GM10266 (cell line): ENCODE results near the gene GGT6.

Source experiments
- DNase-seq: peaks from one replicate; pipeline ENCODE4 v3.0.0; 2012; ENCODE audit errors: extremely low spot score
- TF ChIP-seq, protein P1 (sequence below): IDR thresholded peaks from 2 replicates; pipeline ENCODE4 v1.5.1; 2012; ENCODE audit warnings: mild to moderate bottlenecking, low read depth; ENCODE audit not compliant: control insufficient read depth, insufficient read depth; ENCODE audit errors: missing control alignments

GGT6 gene

DNA sequence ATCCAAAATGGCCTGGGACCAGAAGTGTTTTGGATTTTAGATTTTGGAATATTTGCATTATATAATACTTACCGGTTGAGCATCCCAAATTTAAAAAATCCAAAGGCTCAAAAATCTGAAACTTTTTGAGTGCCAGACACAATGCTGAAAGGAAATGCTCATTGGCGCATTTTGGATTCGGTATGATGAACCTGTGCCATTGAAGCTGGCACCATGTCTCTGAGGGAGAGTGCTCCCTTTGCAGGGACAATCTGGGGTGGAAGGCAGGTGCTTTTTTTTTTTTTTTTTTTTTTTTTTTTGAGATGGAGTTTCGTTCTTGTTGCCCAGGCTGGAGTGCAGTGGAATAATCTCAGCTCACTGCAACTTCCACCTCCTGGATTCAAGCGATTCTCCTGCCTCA is 41.7 kb upstream of the GGT6 start:
- TF ChIP-seq, protein P1, sequence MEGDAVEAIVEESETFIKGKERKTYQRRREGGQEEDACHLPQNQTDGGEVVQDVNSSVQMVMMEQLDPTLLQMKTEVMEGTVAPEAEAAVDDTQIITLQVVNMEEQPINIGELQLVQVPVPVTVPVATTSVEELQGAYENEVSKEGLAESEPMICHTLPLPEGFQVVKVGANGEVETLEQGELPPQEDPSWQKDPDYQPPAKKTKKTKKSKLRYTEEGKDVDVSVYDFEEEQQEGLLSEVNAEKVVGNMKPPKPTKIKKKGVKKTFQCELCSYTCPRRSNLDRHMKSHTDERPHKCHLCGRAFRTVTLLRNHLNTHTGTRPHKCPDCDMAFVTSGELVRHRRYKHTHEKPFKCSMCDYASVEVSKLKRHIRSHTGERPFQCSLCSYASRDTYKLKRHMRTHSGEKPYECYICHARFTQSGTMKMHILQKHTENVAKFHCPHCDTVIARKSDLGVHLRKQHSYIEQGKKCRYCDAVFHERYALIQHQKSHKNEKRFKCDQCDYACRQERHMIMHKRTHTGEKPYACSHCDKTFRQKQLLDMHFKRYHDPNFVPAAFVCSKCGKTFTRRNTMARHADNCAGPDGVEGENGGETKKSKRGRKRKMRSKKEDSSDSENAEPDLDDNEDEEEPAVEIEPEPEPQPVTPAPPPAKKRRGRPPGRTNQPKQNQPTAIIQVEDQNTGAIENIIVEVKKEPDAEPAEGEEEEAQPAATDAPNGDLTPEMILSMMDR: no peak
- DNase-seq: no peak

DNA sequence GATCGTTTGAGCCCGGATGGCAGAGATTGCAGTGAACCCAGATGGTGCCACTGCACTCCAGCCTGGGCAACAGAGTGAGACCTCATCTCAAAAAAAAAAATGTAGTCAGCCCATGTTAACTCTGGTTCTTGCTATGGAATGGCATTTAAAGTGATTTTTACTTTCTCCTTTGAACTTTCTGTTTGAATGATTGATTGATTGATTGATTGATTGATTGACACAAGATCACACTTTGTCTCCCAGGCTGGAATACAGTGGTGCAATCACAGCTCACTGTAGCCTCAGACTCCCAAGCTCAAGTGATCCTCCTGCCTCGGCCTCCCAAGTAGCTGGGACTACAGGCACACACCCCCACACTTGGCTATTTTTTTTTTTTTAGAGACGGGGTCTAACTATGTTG is 40.9 kb upstream of the GGT6 start:
- TF ChIP-seq, protein P1: no peak
- DNase-seq: no peak

DNA sequence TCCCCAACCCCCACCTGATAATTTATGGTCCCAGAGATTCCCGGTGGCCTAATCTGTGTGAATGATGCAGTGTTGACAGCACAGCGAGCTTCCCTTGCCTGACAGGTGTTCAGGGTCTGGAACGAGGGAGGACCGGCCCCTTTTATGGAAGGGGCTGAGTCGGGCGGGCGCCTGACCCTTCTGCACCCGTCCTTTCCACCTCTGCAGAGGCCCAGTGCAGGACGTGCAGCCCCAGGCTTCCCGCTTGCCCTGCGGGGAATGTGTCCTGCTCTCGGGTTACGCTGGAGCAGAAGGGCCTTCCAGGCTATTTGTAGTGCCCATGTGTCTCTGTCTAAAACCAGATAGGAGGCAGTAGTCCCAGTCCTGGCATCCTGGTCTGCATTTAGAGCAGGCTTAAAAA is 40.2 kb upstream of the GGT6 start:
- TF ChIP-seq, protein P1: no peak
- DNase-seq: no peak

DNA sequence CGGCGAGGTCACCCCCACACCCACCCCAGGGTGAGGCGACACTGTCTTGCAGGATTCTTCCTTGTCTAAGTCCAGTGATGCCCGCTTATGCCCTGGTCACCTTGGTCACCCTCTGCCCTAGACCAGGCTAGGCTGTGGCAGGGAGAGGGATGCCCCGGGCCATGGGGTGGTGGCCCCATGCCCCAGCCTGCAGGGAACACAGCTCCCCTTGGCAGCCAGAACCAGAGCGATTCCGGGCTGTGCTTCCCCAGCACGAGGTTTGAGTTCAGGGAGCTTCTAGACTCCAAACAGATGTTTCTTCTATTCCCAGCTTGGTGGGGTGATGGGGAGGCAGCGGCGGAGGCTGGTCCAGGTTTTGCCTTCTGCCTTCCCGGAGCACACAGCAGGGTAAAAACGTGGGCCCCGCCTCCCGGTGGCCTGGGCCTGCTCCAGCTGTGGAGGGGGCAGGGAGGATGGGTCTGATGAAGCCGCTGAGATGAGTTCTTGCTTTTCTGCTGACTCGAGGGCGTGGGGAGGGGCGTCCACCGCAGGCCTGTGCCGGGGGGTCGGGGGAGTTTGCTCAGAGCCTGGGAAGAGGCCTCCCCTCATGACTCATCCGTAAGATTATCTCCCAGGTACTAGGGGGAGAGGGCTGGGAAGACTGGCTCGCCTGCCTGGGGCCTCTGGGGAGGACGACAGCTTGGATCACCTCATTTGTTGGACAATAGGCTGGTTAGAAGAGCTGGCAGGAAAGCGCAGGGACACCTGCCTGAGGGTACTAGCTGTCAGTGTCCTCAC is 39.3 kb upstream of the GGT6 start:
- TF ChIP-seq, protein P1: no peak
- DNase-seq: no peak

DNA sequence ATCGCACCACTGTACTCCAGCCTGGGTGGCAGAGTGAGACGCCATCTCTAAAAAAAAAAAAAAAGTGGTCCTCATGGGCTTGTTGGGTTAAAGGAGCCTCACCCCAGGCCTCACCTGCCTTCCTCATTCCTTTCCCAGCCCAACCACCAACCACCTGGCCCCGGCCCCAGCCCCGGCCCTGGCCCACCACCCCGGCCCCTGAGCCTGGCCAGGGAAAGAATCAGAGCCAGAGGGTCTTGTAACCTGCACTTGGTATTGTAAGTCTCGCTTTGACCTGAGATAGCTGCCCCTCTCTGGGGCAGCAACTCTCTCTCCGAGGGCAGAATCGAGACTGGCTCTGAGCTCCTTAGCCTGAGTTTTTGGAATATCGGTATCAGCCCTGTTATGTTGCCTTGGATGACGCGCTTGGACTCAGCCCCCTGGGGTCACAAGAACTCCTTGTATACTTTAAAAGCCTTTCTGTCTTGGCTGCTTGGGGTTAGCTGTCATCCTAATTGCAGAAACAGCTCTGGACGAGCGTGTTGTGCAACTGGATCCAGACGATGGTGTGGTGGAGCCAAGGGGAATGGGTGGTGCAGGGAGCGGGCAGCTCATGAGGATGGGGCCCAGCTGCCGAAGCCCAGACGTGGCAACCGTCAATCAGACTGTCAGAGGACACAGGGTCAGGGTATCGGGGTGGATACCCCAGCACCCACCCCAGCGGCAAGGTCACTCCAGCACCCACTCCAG is 38.6 kb upstream of the GGT6 start:
- TF ChIP-seq, protein P1: no peak
- DNase-seq: no peak

DNA sequence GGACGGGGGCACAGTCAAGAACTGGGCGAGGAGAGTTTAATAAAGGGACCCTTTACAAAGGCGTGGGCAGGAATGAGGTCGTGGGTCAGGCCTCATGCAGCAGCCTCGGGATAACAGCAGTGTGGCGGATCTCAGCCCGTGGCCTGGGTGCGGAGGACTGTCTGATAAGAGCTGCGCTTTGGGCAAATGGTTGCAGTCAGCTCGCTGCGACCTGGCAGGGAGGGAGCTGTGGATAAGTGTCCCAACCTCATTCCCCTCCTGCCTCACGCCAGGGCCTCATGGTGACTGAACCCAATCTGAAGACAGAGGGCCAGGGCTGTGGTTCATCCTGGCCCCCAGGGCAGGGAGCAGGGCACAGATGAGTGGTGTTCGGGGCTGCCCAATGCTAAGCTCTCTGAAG is 37.6 kb upstream of the GGT6 start:
- peak; percentile 17 for DNase-seq
- TF ChIP-seq, protein P1: no peak
